HepG2 (cell line): ENCODE data around the gene MID1. TPM values are rescaled to one million over a fixed set of nuclear protein-coding genes. Genes with fewer than 3 reads are reported as not detected.

Source experiments
- ATAC-seq: fragments of 200-7000 bp; cut with Tn5 transposase; 3 replicates; pipeline ENCODE4 v1.9.1; 2020; ENCODE audit warnings: mild to moderate bottlenecking, moderate library complexity
- BruUV-seq: library from RNA; stranded (reverse); fragments of 400-500 nt; replicated peaks from 2 replicates; lab custom pipeline; 2021; lab: Mats Ljungman, UMichigan
- CTCF ChIA-PET: fragments of 300-600 bp; formaldehyde crosslinking; extraction: SDS; loops from one replicate; lab custom pipeline; 2021; ENCODE audit warnings: low total read pairs, inconsistent platforms, low intra/inter-chr PET ratio; lab: Yijun Ruan, JAX
- POLR2A ChIA-PET: fragments of 350-600 bp; sonication (Branson Sonifier 250); formaldehyde crosslinking; loops from one replicate; lab custom pipeline; 2020; ENCODE audit warnings: antibody characterized with exemption, inconsistent platforms; lab: Yijun Ruan, JAX
- DNase-seq: peaks from one replicate; pipeline ENCODE4 v3.0.0-alpha.2; 2015; ENCODE audit warnings: low spot score
- FAIRE-seq: peaks from 3 replicates; lab custom pipeline; 2011; peaks lifted over from hg19 to GRCh38; lab: Jason Lieb, UNC
- H2AFZ ChIP-seq: one replicate; pipeline ENCODE4 v1.6.1; 2011; ENCODE audit warnings: low read length, inconsistent platforms
- H3K27ac ChIP-seq: fragments of 300-600 bp; 3 replicates; pipeline ENCODE4 v1.8.0; 2011; ENCODE audit warnings: mixed run types, mild to moderate bottlenecking, mixed read lengths, low read length, inconsistent platforms; ENCODE audit not compliant: insufficient read depth; ENCODE audit errors: extremely low read length
- H3K27me3 ChIP-seq, 2 experiments: fragments of 200-600 bp in 1 of 2; 2 replicates in 1 of 2; 3 replicates in 1 of 2; pipeline versions ENCODE4 v1.6.0 to v1.8.0; 2011; ENCODE audit warnings: low read length in 2 of 2, mild to moderate bottlenecking in 2 of 2, moderate library complexity in 2 of 2, inconsistent platforms in 1 of 2; ENCODE audit not compliant: insufficient read depth in 2 of 2, control insufficient read depth in 1 of 2
- H3K36me3 ChIP-seq, 2 experiments: fragments of 200-600 bp in 1 of 2; replicated peaks in 1 of 2; 2 replicates in 1 of 2; 3 replicates in 1 of 2; pipeline versions ENCODE4 v1.5.1 to v1.8.0; 2011; ENCODE audit warnings: low read length in 2 of 2, inconsistent platforms in 1 of 2; ENCODE audit not compliant: insufficient read depth in 2 of 2, control insufficient read depth in 1 of 2
- H3K4me1 ChIP-seq: 2 replicates; pipeline ENCODE4 v1.5.1; 2012; ENCODE audit warnings: low read length, inconsistent platforms; ENCODE audit not compliant: insufficient read depth
- H3K4me2 ChIP-seq: 2 replicates; pipeline ENCODE4 v1.6.0; 2011; ENCODE audit warnings: low read depth, low read length, inconsistent platforms
- H3K4me3 ChIP-seq, 3 experiments: fragments of 200-600 bp in 1 of 3; sonication (generic), shearing (Covaris generic) in 1 of 3; replicated peaks in 1 of 3; 2 replicates each; pipeline ENCODE4 v1.5.1; 2011 to 2016; ENCODE audit warnings: low read length in 3 of 3, inconsistent platforms in 2 of 3, low read depth in 2 of 3, mild to moderate bottlenecking in 2 of 3, control low read depth in 1 of 3, mixed read lengths in 1 of 3; ENCODE audit not compliant: insufficient read depth in 1 of 3
- H3K79me2 ChIP-seq: one replicate; pipeline ENCODE4 v1.6.1; 2011; ENCODE audit warnings: low read length, inconsistent platforms; ENCODE audit not compliant: insufficient read depth
- H3K9ac ChIP-seq: 2 replicates; pipeline ENCODE4 v1.6.0; 2011; ENCODE audit warnings: mild to moderate bottlenecking, low read depth, low read length, inconsistent platforms; ENCODE audit not compliant: insufficient read depth
- H3K9me3 ChIP-seq: 2 replicates; pipeline ENCODE4 v1.5.1; 2012; ENCODE audit warnings: mild to moderate bottlenecking, low read length
- H4K20me1 ChIP-seq: 2 replicates; pipeline ENCODE4 v1.6.0; 2011; ENCODE audit warnings: inconsistent platforms, mild to moderate bottlenecking, low read length, moderate library complexity; ENCODE audit not compliant: insufficient read depth
- HDAC2 ChIP-seq: sonication (generic); formaldehyde crosslinking; IDR thresholded peaks from 2 replicates; pipeline ENCODE4 v1.4.0; 2020; ENCODE audit warnings: missing genetic modification reagents
- PRPF4 ChIP-seq: fragments of 200-400 bp; formaldehyde crosslinking; IDR thresholded peaks from 2 replicates; pipeline ENCODE4 v1.6.1; 2016; ENCODE audit warnings: low read length, low read depth; ENCODE audit not compliant: poor library complexity, severe bottlenecking
- REL ChIP-seq: sonication (generic); formaldehyde crosslinking; conservative IDR thresholded peaks from 2 replicates; pipeline ENCODE4 v1.8.0; 2022; ENCODE audit warnings: mild to moderate bottlenecking, missing genetic modification reagents, moderate library complexity
- ZBTB7B ChIP-seq: sonication (generic); formaldehyde crosslinking; IDR thresholded peaks from 2 replicates; pipeline ENCODE4 v1.4.0; 2020; ENCODE audit warnings: missing genetic modification reagents
- ZFYVE20 ChIP-seq: sonication (generic); formaldehyde crosslinking; IDR thresholded peaks from 2 replicates; pipeline ENCODE4 v1.8.0; 2023; ENCODE audit warnings: low read depth, mild to moderate bottlenecking, moderate library complexity, missing genetic modification reagents, borderline replicate concordance
- ZNF354B ChIP-seq: sonication (generic); formaldehyde crosslinking; IDR thresholded peaks from 2 replicates; pipeline ENCODE4 v1.8.0; 2022; ENCODE audit warnings: mild to moderate bottlenecking, missing genetic modification reagents
- ZNF451 ChIP-seq: sonication (generic); formaldehyde crosslinking; IDR thresholded peaks from 2 replicates; pipeline ENCODE4 v1.5.0; 2020; ENCODE audit warnings: mild to moderate bottlenecking, missing genetic modification reagents
- ZNF557 ChIP-seq: sonication (generic); formaldehyde crosslinking; IDR thresholded peaks from 2 replicates; pipeline ENCODE4 v1.4.0; 2020; ENCODE audit warnings: missing genetic modification reagents
- ZNF605 ChIP-seq: sonication (generic); formaldehyde crosslinking; IDR thresholded peaks from 2 replicates; pipeline ENCODE4 v1.8.0; 2022; ENCODE audit warnings: mild to moderate bottlenecking, missing genetic modification reagents
- WGBS: methylation state at CpG from one replicate; pipeline ENCODE4 v1.1.6; 2017; ENCODE audit warnings: low lambda C conversion rate; 5-methylcytosine and 5-hydroxymethylcytosine counted together
- in situ Hi-C: cut with HindIII; loops from 2 replicates; pipeline ENCODE4 v1.10.0; 2017; ENCODE audit warnings: low pct_unique_long_range_greater_than_20kb; ENCODE audit not compliant: extremely low pct_ligation_motif_present
- intact Hi-C: fragments of 100-400 bp; cut with micrococcal nuclease; formaldehyde crosslinking; loops from one replicate; pipeline ENCODE4 v1.10.0; 2022; ENCODE audit not compliant: unreplicated experiment
- polyA plus RNA-seq, 8 experiments: library from polyadenylated mRNA; depleted of rRNA in 3 of 8; stranded (reverse) in 7 of 8; unstranded in 1 of 8; fragments of >200 nt; fragmentation: Illumina TruSeq in 4 of 8; extraction: Trizol in 4 of 8; gene quantifications; 2 replicates each; pipeline versions ENCODE4 v1.2.1 to v1.2.3, GENCODE V29; 2011 to 2016; ENCODE audit warnings: low read depth in 4 of 8, missing spikeins in 1 of 8, mixed read lengths in 1 of 8; ENCODE audit not compliant: insufficient read depth in 1 of 8
- total RNA-seq, 5 experiments: library from RNA; depleted of rRNA; stranded (reverse); fragments of >200 nt; fragmentation: Illumina TruSeq; extraction: Trizol; gene quantifications; 2 replicates each; pipeline ENCODE4 v1.2.3, GENCODE V29; 2016; ENCODE audit warnings: low read depth in 1 of 5
- TF ChIP-seq, protein P1 (sequence below), 2 experiments: sonication (generic) in 1 of 2; formaldehyde crosslinking in 1 of 2; IDR thresholded peaks; 2 replicates each; pipeline versions ENCODE4 v1.5.1 to v1.6.1; 2011 to 2020; ENCODE audit warnings: borderline replicate concordance in 1 of 2, low read depth in 1 of 2, low read length in 1 of 2, mild to moderate bottlenecking in 1 of 2, missing genetic modification reagents in 1 of 2, moderate library complexity in 1 of 2
- TF ChIP-seq, protein P2 (sequence below): sonication (generic); formaldehyde crosslinking; IDR thresholded peaks from 2 replicates; pipeline ENCODE4 v1.4.0; 2020; ENCODE audit warnings: mild to moderate bottlenecking, missing genetic modification reagents

MID1 gene
- total and polyA plus RNA-seq, 2 of the 13 experiments (the other 11 are each of a cell fraction or from before 2014, with no cell fraction given): 0.86 to 1.1 TPM

DNA sequence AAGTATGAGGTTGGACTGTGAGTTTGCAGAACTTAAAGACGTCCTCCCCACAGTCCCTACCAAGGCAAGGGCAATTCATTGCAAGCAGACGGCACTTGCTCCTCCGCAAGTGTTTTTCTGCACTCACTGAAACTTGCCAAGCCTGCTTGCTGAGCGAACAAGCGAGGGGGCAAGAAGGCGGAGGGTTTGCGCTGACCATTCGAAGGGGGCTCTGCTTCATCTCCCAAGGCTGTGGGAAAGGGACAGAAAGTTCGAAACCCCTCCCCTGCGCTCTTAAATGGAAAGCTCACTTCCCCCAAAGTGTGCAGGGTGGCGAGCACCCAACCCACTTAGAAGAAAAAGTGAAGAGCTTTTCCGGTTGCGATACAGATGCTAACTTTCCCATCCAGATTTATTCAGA, 1.4 kb downstream of the MID1 start:
- no TSS peak for BruUV-seq
- H3K27ac ChIP-seq: no peak overlapping the region
- H2AFZ ChIP-seq: no peak overlapping the region
- H3K9ac ChIP-seq: no peak overlapping the region
- no peak overlapping the region for H3K4me3 ChIP-seq
- H4K20me1 ChIP-seq: no peaks in the 10 kb centered on the region
- no peaks in the 10 kb centered on the region for H3K9me3 ChIP-seq
- ChIA-PET POLR2A (no interaction called here), CTCF (no interaction called here)
- H3K79me2 ChIP-seq: no peaks in the 10 kb centered on the region
- no peak for ATAC-seq
- H3K27me3 ChIP-seq: no peaks in the 10 kb centered on the region
- TF ChIP-seq REL (CRISPR knock-in tag) (no peak), ZNF605 (CRISPR knock-in tag) (no peak), HDAC2 (CRISPR knock-in tag) (no peak), ZNF451 (CRISPR knock-in tag) (no peak), ZBTB7B (CRISPR knock-in tag) (no peak), ZNF354B (CRISPR knock-in tag) (no peak), ZFYVE20 (no peak), ZNF557 (CRISPR knock-in tag) (no peak), PRPF4 (no peak)
- TF ChIP-seq, protein P1, sequence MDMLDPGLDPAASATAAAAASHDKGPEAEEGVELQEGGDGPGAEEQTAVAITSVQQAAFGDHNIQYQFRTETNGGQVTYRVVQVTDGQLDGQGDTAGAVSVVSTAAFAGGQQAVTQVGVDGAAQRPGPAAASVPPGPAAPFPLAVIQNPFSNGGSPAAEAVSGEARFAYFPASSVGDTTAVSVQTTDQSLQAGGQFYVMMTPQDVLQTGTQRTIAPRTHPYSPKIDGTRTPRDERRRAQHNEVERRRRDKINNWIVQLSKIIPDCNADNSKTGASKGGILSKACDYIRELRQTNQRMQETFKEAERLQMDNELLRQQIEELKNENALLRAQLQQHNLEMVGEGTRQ (IDR thresholded peaks at IDR 0.05; ENCODE audit: low read depth, low read length): no peak
- TF ChIP-seq, protein P1 (CRISPR knock-in tag; IDR thresholded peaks at IDR 0.05; ENCODE audit: borderline replicate concordance): no peak
- TF ChIP-seq, protein P2, sequence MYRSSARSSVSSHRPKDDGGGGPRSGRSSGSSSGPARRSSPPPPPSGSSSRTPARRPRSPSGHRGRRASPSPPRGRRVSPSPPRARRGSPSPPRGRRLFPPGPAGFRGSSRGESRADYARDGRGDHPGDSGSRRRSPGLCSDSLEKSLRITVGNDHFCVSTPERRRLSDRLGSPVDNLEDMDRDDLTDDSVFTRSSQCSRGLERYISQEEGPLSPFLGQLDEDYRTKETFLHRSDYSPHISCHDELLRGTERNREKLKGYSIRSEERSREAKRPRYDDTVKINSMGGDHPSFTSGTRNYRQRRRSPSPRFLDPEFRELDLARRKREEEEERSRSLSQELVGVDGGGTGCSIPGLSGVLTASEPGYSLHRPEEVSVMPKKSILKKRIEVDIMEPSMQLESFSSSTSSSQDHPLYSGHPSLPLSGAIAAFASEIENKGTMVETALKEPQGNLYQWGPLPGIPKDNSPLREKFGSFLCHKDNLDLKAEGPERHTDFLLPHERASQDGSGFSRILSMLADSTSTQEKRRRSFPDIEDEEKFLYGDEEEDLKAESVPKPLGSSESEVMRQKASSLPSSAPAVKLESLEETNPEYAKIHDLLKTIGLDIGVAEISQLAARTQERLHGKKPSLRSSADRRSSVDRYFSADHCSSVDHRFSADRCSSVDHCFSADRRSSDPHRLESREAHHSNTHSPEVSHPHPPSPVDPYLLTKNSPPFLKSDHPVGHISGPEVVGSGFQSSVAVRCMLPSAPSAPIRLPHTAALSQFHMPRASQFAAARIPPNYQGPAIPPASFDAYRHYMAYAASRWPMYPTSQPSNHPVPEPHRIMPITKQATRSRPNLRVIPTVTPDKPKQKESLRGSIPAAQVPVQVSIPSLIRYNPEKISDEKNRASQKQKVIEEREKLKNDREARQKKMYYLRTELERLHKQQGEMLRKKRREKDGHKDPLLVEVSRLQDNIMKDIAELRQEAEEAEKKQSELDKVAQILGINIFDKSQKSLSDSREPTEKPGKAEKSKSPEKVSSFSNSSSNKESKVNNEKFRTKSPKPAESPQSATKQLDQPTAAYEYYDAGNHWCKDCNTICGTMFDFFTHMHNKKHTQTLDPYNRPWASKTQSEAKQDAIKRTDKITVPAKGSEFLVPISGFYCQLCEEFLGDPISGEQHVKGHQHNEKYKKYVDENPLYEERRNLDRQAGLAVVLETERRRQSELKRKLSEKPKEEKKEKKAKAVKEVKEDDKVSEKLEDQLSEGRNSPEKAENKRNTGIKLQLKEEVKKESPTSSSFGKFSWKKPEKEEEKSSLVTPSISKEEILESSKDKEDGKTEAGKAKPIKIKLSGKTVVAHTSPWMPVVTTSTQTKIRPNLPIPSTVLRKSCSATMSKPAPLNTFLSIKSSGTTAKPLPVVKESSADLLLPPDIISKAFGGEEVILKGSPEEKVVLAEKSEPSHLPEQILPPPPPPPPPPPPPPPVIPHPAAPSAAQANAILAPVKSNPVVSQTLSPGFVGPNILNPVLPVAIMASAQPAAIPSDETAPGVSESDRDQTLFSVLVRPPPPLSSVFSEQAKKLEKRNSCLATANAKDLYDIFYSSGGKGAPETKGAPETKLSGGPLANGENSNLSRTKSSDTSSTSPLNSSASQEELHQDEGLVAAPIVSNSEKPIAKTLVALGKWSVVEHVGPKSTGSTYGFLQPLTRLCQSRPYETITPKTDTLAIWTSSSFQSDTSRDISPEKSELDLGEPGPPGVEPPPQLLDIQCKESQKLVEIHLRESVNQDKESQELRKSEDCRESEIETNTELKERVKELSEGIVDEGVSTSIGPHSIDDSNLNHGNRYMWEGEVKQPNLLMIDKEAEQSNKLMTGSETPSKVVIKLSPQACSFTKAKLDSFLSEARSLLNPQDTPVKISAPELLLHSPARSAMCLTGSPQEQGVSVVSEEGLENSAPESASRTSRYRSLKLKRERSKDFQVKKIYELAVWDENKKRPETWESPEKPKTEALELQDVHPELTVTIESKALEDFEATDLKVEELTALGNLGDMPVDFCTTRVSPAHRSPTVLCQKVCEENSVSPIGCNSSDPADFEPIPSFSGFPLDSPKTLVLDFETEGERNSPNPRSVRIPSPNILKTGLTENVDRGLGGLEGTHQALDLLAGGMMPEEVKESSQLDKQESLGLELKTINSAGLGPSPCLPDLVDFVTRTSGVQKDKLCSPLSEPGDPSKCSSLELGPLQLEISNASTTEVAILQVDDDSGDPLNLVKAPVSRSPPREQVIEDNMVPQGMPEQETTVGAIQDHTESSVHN: no peak
- no peak overlapping the region for H3K4me2 ChIP-seq
- FAIRE-seq: no peak
- H3K4me1 ChIP-seq: no peaks in the 10 kb centered on the region
- DNase-seq: no peak
- WGBS: no CpG with 5 or more reads among the region's 13 CpGs
- in situ Hi-C loops (no loop called here), intact Hi-C loops (no loop called here)
- no peaks in the 10 kb centered on the region for H3K36me3 ChIP-seq
